Measurements from ENCODE around the gene SLC47A1.

The SLC47A1 gene

GRCh38 chr17:19538095-19539039 is 4.7 kb downstream of the SLC47A1 start:
- POLR2A ChIA-PET, result no interaction called here
- Histone ChIP-seq H3K9me3 (ENCODE audit: control insufficient read depth, insufficient read depth, low read depth, low read length) (no peaks in the 10 kb centered on the region), H3K27ac (ENCODE audit: extremely low read depth, low read depth, low read length) (no peak overlapping the region), H3K36me3 (ENCODE audit: control insufficient read depth in 2 of 2, insufficient read depth in 1 of 2, low read length in 2 of 2) (no peaks in the 10 kb centered on the region), H3K4me1 (ENCODE audit: control insufficient read depth, insufficient read depth, low read length) (0 out of 2 replicates have a peak, but pooled peaks cover under 1% of the 10 kb centered on the region), H3K4me3 (ENCODE audit: low read depth, low read length) (no peak overlapping the region)
- CTCF ChIA-PET, result no interaction called here
- TF ChIP-seq ZSCAN23 (tag by site-specific recombination; IDR thresholded peaks at IDR 0.05), result no peak
- no peak for TF ChIP-seq ZNF792 (tag by site-specific recombination; IDR thresholded peaks at IDR 0.05)
- TF ChIP-seq ZNF112 (tag by site-specific recombination; IDR thresholded peaks at IDR 0.05), result no peak
- TF ChIP-seq ZNF23 (tag by site-specific recombination; IDR thresholded peaks at IDR 0.05; ENCODE audit: borderline replicate concordance), result no peak
- TF ChIP-seq ZNF645 (tag by site-specific recombination; IDR thresholded peaks at IDR 0.05), result no peak
- no peak for TF ChIP-seq SCRT2 (tag by site-specific recombination; IDR thresholded peaks at IDR 0.05)
- TF ChIP-seq ZSCAN18 (tag by site-specific recombination; IDR thresholded peaks at IDR 0.05), result no peak
- TF ChIP-seq ZBTB26 (tag by site-specific recombination; optimal IDR thresholded peaks at IDR 0.05), result no peak
- no peak for TF ChIP-seq HIC1 (tag by site-specific recombination; IDR thresholded peaks at IDR 0.05)
- no peak for TF ChIP-seq ZNF843 (tag by site-specific recombination; IDR thresholded peaks at IDR 0.05)
- no peak for TF ChIP-seq ZNF280C (tag by site-specific recombination; IDR thresholded peaks at IDR 0.05)
- no peak for TF ChIP-seq ZNF19 (tag by site-specific recombination; IDR thresholded peaks at IDR 0.05; ENCODE audit: low read depth)
- no peak for TF ChIP-seq ZNF146 (tag by site-specific recombination; IDR thresholded peaks at IDR 0.05)
- no peak for TF ChIP-seq EGR2 (tag by site-specific recombination; IDR thresholded peaks at IDR 0.05; ENCODE audit: low read depth)
- TF ChIP-seq ZNF677 (tag by site-specific recombination; IDR thresholded peaks at IDR 0.05), result no peak
- no peak for TF ChIP-seq ZNF654 (tag by site-specific recombination; IDR thresholded peaks at IDR 0.05; ENCODE audit: low read depth)
- no peak for TF ChIP-seq ZFHX2 (tag by site-specific recombination; conservative IDR thresholded peaks at IDR 0.05)
- no peak for TF ChIP-seq ZNF37A (tag by site-specific recombination; IDR thresholded peaks at IDR 0.05)
- no peak for TF ChIP-seq ZNF202 (tag by site-specific recombination; IDR thresholded peaks at IDR 0.05; ENCODE audit: borderline replicate concordance)

All from HEK293 (cell line).